WTC11 (cell line): ENCODE results near the gene CTNNA3. TPM values are rescaled to one million over a fixed set of nuclear protein-coding genes. Genes with fewer than 3 reads are reported as not detected.

Experiments
- ATAC-seq: fragments of 200-7000 bp; cut with Tn5 transposase; 2 replicates; pipeline ENCODE4 v1.10.0; 2021; ENCODE audit warnings: mild to moderate bottlenecking, moderate library complexity
- CTCF ChIA-PET: fragments of 300-600 bp; sonication (Branson Sonifier 250); formaldehyde crosslinking; loops from one replicate; lab custom pipeline; 2021; ENCODE audit warnings: antibody characterized with exemption; lab: Charles Lee
- POLR2A ChIA-PET: fragments of 350-600 bp; sonication (Branson Sonifier 250); formaldehyde crosslinking; loops from one replicate; lab custom pipeline; 2021; ENCODE audit warnings: antibody characterized with exemption; lab: Charles Lee
- DNase-seq: peaks from one replicate; pipeline ENCODE4 v3.0.0; 2021; ENCODE audit warnings: low spot score
- H3K27ac Mint-ChIP-seq: 2 replicates; pipeline ENCODE4 v1.8.0; 2021; ENCODE audit warnings: mixed read lengths
- H3K27me3 Mint-ChIP-seq: 2 replicates; pipeline ENCODE4 v1.8.0; 2021; ENCODE audit warnings: low read depth, mild to moderate bottlenecking, moderate library complexity, mixed read lengths
- H3K36me3 Mint-ChIP-seq: 2 replicates; pipeline ENCODE4 v1.8.0; 2021; ENCODE audit warnings: mixed read lengths
- H3K4me1 Mint-ChIP-seq: 2 replicates; pipeline ENCODE4 v1.8.0; 2022; ENCODE audit warnings: mixed read lengths
- H3K4me3 Mint-ChIP-seq: 2 replicates; pipeline ENCODE4 v1.8.0; 2021; ENCODE audit warnings: mild to moderate bottlenecking, moderate library complexity, mixed read lengths
- H3K9me3 Mint-ChIP-seq: 2 replicates; pipeline ENCODE4 v1.8.0; 2021; ENCODE audit warnings: mixed read lengths
- AR ChIP-seq: fragments of 250-450 bp; sonication (Bioruptor Pico); IDR thresholded peaks from 2 replicates; pipeline ENCODE4 v1.9.0; 2021; ENCODE audit warnings: mild to moderate bottlenecking
- ATF6 ChIP-seq: sonication (generic); formaldehyde crosslinking; IDR thresholded peaks from 2 replicates; pipeline ENCODE4 v1.8.1; 2023; ENCODE audit warnings: mild to moderate bottlenecking, missing genetic modification reagents
- CBFB ChIP-seq: sonication (generic); formaldehyde crosslinking; IDR thresholded peaks from 2 replicates; pipeline ENCODE4 v1.8.1; 2022; ENCODE audit warnings: mild to moderate bottlenecking, low read depth, missing genetic modification reagents
- CREM ChIP-seq: sonication (generic); formaldehyde crosslinking; IDR thresholded peaks from 2 replicates; pipeline ENCODE4 v1.8.1; 2022; ENCODE audit warnings: mild to moderate bottlenecking, missing genetic modification reagents, moderate library complexity
- JUN ChIP-seq: sonication (generic); formaldehyde crosslinking; IDR thresholded peaks from 2 replicates; pipeline ENCODE4 v1.8.0; 2023; ENCODE audit warnings: mild to moderate bottlenecking, missing genetic modification reagents
- MAX ChIP-seq: sonication (generic); formaldehyde crosslinking; IDR thresholded peaks from 2 replicates; pipeline ENCODE4 v1.8.0; 2022; ENCODE audit warnings: mild to moderate bottlenecking, missing genetic modification reagents
- NFE2L1 ChIP-seq: sonication (generic); formaldehyde crosslinking; IDR thresholded peaks from 2 replicates; pipeline ENCODE4 v1.8.1; 2023; ENCODE audit warnings: missing genetic modification reagents
- NR2C2 ChIP-seq: sonication (generic); formaldehyde crosslinking; IDR thresholded peaks from 2 replicates; pipeline ENCODE4 v1.8.0; 2022; ENCODE audit warnings: mild to moderate bottlenecking, missing genetic modification reagents
- OVOL2 ChIP-seq: fragments of 250-450 bp; sonication (Bioruptor Pico); IDR thresholded peaks from 2 replicates; pipeline ENCODE4 v1.9.0; 2021; ENCODE audit warnings: mild to moderate bottlenecking, borderline replicate concordance
- ZBTB21 ChIP-seq: sonication (generic); formaldehyde crosslinking; IDR thresholded peaks from 2 replicates; pipeline ENCODE4 v1.8.1; 2023; ENCODE audit warnings: mild to moderate bottlenecking, missing genetic modification reagents, borderline replicate concordance
- ZNF416 ChIP-seq: fragments of 250-450 bp; sonication (Bioruptor Pico); IDR thresholded peaks from 2 replicates; pipeline ENCODE4 v1.9.0; 2021; ENCODE audit warnings: mild to moderate bottlenecking, inconsistent platforms
- total RNA-seq: library from RNA; stranded (reverse); gene quantifications from 3 replicates; pipeline ENCODE4 v1.2.3, GENCODE V29; 2021
- TF ChIP-seq, protein P1 (sequence below): sonication (generic); formaldehyde crosslinking; IDR thresholded peaks from 2 replicates; pipeline ENCODE4 v1.8.1; 2023; ENCODE audit warnings: mild to moderate bottlenecking, missing genetic modification reagents, borderline replicate concordance
- TF ChIP-seq, protein P2 (sequence below): fragments of 200-600 bp; IDR thresholded peaks from 2 replicates; pipeline ENCODE4 v1.8.0; 2022; ENCODE audit warnings: antibody characterized with exemption
- TF ChIP-seq, protein P3 (sequence below): sonication (generic); formaldehyde crosslinking; IDR thresholded peaks from 2 replicates; pipeline ENCODE4 v1.8.1; 2022; ENCODE audit warnings: low read depth, missing genetic modification reagents, borderline replicate concordance
- TF ChIP-seq, protein P4 (sequence below): sonication (generic); formaldehyde crosslinking; IDR thresholded peaks from 2 replicates; pipeline ENCODE4 v1.8.1; 2023; ENCODE audit warnings: mild to moderate bottlenecking, missing genetic modification reagents, moderate library complexity

CTNNA3 gene
- total RNA-seq, 1 experiment from 2014 or later: 6.1 TPM

DNA sequence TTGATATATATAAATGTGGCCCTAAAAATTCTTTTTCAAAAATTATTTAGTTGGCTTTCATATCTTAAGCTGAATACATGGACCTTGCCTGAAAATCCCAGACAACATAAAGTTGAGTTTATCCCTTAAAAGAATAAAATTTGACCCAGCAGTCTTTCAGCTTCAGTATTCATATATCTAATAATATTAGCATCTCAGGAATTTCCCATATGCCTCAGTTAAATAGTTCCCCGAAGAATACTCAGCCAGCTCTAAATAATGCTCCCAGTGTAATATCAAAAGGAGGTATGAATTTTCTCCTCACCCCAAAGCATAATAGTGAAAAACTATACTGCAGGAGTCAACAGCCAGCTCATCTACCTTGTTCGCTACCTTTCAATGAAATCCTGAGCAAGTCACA lies 145.9 kb downstream of the CTNNA3 start:
- H3K9me3 Mint-ChIP-seq: peaks cover 19% of the 10 kb centered on the region
- POLR2A ChIA-PET: no interaction called here
- TF ChIP-seq AR: no peak
- TF ChIP-seq JUN (CRISPR knock-in tag): no peak
- TF ChIP-seq, protein P1, sequence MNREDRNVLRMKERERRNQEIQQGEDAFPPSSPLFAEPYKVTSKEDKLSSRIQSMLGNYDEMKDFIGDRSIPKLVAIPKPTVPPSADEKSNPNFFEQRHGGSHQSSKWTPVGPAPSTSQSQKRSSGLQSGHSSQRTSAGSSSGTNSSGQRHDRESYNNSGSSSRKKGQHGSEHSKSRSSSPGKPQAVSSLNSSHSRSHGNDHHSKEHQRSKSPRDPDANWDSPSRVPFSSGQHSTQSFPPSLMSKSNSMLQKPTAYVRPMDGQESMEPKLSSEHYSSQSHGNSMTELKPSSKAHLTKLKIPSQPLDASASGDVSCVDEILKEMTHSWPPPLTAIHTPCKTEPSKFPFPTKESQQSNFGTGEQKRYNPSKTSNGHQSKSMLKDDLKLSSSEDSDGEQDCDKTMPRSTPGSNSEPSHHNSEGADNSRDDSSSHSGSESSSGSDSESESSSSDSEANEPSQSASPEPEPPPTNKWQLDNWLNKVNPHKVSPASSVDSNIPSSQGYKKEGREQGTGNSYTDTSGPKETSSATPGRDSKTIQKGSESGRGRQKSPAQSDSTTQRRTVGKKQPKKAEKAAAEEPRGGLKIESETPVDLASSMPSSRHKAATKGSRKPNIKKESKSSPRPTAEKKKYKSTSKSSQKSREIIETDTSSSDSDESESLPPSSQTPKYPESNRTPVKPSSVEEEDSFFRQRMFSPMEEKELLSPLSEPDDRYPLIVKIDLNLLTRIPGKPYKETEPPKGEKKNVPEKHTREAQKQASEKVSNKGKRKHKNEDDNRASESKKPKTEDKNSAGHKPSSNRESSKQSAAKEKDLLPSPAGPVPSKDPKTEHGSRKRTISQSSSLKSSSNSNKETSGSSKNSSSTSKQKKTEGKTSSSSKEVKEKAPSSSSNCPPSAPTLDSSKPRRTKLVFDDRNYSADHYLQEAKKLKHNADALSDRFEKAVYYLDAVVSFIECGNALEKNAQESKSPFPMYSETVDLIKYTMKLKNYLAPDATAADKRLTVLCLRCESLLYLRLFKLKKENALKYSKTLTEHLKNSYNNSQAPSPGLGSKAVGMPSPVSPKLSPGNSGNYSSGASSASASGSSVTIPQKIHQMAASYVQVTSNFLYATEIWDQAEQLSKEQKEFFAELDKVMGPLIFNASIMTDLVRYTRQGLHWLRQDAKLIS (CRISPR knock-in tag): no peak
- TF ChIP-seq CREM (CRISPR knock-in tag): no peak
- no peak for TF ChIP-seq ZNF416
- no peak for TF ChIP-seq NFE2L1 (CRISPR knock-in tag)
- TF ChIP-seq OVOL2 (CRISPR knock-in tag): no peak
- no peak for TF ChIP-seq MAX
- TF ChIP-seq, protein P2, sequence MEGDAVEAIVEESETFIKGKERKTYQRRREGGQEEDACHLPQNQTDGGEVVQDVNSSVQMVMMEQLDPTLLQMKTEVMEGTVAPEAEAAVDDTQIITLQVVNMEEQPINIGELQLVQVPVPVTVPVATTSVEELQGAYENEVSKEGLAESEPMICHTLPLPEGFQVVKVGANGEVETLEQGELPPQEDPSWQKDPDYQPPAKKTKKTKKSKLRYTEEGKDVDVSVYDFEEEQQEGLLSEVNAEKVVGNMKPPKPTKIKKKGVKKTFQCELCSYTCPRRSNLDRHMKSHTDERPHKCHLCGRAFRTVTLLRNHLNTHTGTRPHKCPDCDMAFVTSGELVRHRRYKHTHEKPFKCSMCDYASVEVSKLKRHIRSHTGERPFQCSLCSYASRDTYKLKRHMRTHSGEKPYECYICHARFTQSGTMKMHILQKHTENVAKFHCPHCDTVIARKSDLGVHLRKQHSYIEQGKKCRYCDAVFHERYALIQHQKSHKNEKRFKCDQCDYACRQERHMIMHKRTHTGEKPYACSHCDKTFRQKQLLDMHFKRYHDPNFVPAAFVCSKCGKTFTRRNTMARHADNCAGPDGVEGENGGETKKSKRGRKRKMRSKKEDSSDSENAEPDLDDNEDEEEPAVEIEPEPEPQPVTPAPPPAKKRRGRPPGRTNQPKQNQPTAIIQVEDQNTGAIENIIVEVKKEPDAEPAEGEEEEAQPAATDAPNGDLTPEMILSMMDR: no peak
- H3K36me3 Mint-ChIP-seq: peaks cover 6% of the 10 kb centered on the region
- H3K4me3 Mint-ChIP-seq: no peak overlapping the region
- no peak overlapping the region for H3K27ac Mint-ChIP-seq
- H3K4me1 Mint-ChIP-seq: no peaks in the 10 kb centered on the region
- ATAC-seq (no peak), DNase-seq (no peak)
- CTCF ChIA-PET: no interaction called here
- H3K27me3 Mint-ChIP-seq: no peaks in the 10 kb centered on the region

DNA sequence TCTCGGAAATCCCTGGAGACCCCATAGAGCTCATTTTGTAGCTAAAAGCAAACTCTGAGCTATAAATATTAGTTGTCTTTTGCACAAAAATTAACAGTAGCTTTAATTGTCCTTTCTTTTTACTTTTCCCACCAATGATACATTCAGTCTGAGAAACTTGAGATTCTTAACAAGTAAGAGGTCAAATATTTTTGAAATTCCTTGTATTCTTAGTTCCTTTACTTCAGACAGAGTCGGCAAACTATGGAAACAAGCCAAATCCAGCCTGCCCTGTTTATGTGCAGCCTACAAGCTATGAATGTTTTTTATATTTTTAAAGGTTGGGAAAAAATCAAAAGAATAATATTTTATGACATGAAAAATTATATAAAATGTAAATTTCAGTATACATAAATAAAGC lies 146.6 kb downstream of the CTNNA3 start:
- Mint-ChIP-seq H3K36me3 (peaks cover 4% of the 10 kb centered on the region), H3K9me3 (peaks cover 13% of the 10 kb centered on the region), H3K4me1 (no peaks in the 10 kb centered on the region), H3K4me3 (no peak overlapping the region), H3K27me3 (no peaks in the 10 kb centered on the region), H3K27ac (no peak overlapping the region)
- TF ChIP-seq, protein P3, sequence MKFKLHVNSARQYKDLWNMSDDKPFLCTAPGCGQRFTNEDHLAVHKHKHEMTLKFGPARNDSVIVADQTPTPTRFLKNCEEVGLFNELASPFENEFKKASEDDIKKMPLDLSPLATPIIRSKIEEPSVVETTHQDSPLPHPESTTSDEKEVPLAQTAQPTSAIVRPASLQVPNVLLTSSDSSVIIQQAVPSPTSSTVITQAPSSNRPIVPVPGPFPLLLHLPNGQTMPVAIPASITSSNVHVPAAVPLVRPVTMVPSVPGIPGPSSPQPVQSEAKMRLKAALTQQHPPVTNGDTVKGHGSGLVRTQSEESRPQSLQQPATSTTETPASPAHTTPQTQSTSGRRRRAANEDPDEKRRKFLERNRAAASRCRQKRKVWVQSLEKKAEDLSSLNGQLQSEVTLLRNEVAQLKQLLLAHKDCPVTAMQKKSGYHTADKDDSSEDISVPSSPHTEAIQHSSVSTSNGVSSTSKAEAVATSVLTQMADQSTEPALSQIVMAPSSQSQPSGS (CRISPR knock-in tag): no peak
- TF ChIP-seq MAX (no peak), NR2C2 (CRISPR knock-in tag) (no peak), ATF6 (CRISPR knock-in tag) (no peak), CBFB (CRISPR knock-in tag) (no peak), JUN (CRISPR knock-in tag) (no peak), ZBTB21 (no peak)
- TF ChIP-seq, protein P4, sequence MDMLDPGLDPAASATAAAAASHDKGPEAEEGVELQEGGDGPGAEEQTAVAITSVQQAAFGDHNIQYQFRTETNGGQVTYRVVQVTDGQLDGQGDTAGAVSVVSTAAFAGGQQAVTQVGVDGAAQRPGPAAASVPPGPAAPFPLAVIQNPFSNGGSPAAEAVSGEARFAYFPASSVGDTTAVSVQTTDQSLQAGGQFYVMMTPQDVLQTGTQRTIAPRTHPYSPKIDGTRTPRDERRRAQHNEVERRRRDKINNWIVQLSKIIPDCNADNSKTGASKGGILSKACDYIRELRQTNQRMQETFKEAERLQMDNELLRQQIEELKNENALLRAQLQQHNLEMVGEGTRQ: no peak
- ATAC-seq (no peak), DNase-seq (no peak)
- POLR2A ChIA-PET: no interaction called here
- CTCF ChIA-PET: no interaction called here
